Activated CD4-positive, alpha-beta T cell treated with anti-CD3 and anti-CD28 coated beads, Interleukin-2, amount 10 ng/mL, durations not matched to agents 7 days and 5 days (primary cell): Measurements from ENCODE around the gene PROM1. TPM values are rescaled to one million over a fixed set of nuclear protein-coding genes. Genes with fewer than 3 reads are reported as not detected.

ENCODE experiments used
- CTCF ChIA-PET: fragments of 350-600 bp; sonication (Branson Sonifier 250); formaldehyde crosslinking; loops from one replicate; lab custom pipeline; 2021; ENCODE audit warnings: antibody characterized with exemption; lab: Charles Lee
- POLR2A ChIA-PET: fragments of 350-600 bp; sonication (Branson Sonifier 250); formaldehyde crosslinking; loops from one replicate; lab custom pipeline; 2021; ENCODE audit warnings: antibody characterized with exemption; lab: Charles Lee
- DNase-seq: peaks from one replicate; pipeline ENCODE4 v3.0.0-alpha.2; 2020
- H3K27ac Mint-ChIP-seq: one replicate; pipeline ENCODE4 v1.8.0; 2021; ENCODE audit warnings: mild to moderate bottlenecking, moderate library complexity, mixed read lengths
- H3K27me3 Mint-ChIP-seq: one replicate; pipeline ENCODE4 v1.8.0; 2021; ENCODE audit warnings: mixed read lengths
- H3K36me3 Mint-ChIP-seq: one replicate; pipeline ENCODE4 v1.8.0; 2021; ENCODE audit warnings: low read depth, mixed read lengths
- H3K4me1 Mint-ChIP-seq: one replicate; pipeline ENCODE4 v1.8.0; 2021; ENCODE audit warnings: mixed read lengths
- H3K4me3 Mint-ChIP-seq: one replicate; pipeline ENCODE4 v1.8.0; 2021; ENCODE audit warnings: mild to moderate bottlenecking, moderate library complexity, mixed read lengths
- H3K9me3 Mint-ChIP-seq: one replicate; pipeline ENCODE4 v1.8.0; 2021; ENCODE audit warnings: mixed read lengths
- total RNA-seq, 2 experiments: library from RNA; stranded (reverse); gene quantifications; one replicate each; pipeline ENCODE4 v1.2.3, GENCODE V29; 2021

Gene PROM1
- total RNA-seq, 2 experiments from 2014 or later = not detected

DNA sequence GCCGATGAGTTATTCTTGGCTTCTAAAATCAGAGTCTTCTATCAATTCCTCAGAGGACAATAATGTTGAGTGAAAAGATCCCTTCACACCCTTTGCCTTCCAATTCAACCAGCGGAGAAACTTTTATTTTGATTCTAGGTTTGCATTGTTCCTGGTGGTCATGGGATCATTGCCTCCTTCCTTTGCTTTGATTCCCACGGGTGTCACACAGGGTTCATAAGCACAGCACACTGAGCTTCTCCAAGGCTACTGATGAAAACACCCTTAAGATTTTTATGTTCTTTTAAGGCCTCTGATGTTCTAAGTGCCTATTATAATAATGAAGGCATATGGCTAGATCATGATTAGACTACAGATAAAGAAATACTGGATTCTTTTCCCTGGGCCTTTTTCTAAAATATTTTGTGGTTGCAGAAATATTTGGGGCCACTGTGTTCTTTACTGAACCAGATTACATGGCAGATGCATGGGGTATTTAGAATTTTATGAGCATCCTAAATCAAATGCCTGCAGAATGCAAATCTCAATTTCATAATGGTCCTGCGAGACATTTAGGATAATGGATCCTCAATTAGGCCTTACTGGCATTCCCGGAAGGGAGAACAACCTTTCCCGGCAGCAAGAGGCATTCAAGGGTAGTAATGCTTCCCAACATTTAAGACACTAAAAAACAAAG is 76.9 kb downstream of the PROM1 start:
- no peaks in the 10 kb centered on the region for H3K36me3 Mint-ChIP-seq
- CTCF ChIA-PET = no interaction called here
- POLR2A ChIA-PET = no interaction called here
- H3K4me1 Mint-ChIP-seq = no peaks in the 10 kb centered on the region
- DNase-seq = no peak
- no peak overlapping the region for H3K27ac Mint-ChIP-seq
- H3K4me3 Mint-ChIP-seq = no peak overlapping the region
- H3K27me3 Mint-ChIP-seq = peaks cover 4% of the 10 kb centered on the region
- H3K9me3 Mint-ChIP-seq = no peaks in the 10 kb centered on the region

DNA sequence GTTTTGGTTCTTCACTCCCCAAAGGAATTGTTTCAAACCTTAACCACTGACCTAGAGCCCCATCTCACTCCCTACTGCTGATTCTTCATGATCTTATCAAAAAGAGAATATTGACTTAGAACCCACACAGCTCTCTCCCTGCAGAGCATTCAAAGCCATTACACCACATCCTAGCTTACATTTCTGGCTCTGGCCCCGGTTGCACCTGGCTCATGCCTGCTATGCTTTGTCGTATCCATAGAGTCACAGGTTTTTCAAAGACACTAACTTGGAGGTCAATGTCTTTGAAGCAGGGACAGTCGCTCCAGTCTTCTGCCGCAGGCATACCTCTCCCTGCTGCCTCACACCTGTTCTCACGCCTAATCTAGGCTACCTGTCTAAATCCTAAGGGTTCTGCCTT is 78.1 kb downstream of the PROM1 start:
- Mint-ChIP-seq H3K36me3 (no peaks in the 10 kb centered on the region), H3K4me1 (no peaks in the 10 kb centered on the region), H3K4me3 (no peak overlapping the region), H3K27ac (no peak overlapping the region), H3K9me3 (no peaks in the 10 kb centered on the region), H3K27me3 (peaks cover 4% of the 10 kb centered on the region)
- no peak for DNase-seq
- ChIA-PET CTCF (interaction anchor here (1.1 kb wide), 2 partner anchors 21 to 100 kb away, joined by 3 to 4 read pairs; no protein-coding TSS in a partner anchor), POLR2A (no interaction called here)

DNA sequence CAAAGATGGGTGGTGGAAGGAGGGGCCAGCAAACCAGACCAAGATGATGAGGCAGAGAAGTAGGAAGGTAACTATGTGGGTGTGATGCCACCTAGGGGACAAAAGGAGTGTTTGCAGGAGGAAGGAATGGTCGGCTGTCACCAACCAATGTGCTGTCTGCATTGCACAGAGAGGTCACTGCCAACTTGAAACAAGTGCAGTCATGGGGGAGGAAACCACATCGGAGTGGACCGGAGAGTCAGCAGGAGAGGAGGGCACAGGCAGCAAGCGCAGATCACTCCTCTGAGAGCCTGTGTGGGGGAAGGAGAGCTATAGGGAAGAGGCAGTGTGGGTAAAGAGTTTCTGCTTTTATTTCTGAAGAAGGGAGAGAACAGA is 82.4 kb downstream of the PROM1 start:
- H3K4me1 Mint-ChIP-seq = no peaks in the 10 kb centered on the region
- H3K27me3 Mint-ChIP-seq = peaks cover 4% of the 10 kb centered on the region
- no peak overlapping the region for H3K27ac Mint-ChIP-seq
- peak; percentile 55 for DNase-seq
- no peak overlapping the region for H3K4me3 Mint-ChIP-seq
- ChIA-PET POLR2A (no interaction called here), CTCF (interaction anchor here (0.9 to 1.6 kb wide), 7 partner anchors 9 to 119 kb away, joined by 3 to 5 read pairs (median 3); no protein-coding TSS in a partner anchor)
- H3K9me3 Mint-ChIP-seq = no peaks in the 10 kb centered on the region
- no peaks in the 10 kb centered on the region for H3K36me3 Mint-ChIP-seq

DNA sequence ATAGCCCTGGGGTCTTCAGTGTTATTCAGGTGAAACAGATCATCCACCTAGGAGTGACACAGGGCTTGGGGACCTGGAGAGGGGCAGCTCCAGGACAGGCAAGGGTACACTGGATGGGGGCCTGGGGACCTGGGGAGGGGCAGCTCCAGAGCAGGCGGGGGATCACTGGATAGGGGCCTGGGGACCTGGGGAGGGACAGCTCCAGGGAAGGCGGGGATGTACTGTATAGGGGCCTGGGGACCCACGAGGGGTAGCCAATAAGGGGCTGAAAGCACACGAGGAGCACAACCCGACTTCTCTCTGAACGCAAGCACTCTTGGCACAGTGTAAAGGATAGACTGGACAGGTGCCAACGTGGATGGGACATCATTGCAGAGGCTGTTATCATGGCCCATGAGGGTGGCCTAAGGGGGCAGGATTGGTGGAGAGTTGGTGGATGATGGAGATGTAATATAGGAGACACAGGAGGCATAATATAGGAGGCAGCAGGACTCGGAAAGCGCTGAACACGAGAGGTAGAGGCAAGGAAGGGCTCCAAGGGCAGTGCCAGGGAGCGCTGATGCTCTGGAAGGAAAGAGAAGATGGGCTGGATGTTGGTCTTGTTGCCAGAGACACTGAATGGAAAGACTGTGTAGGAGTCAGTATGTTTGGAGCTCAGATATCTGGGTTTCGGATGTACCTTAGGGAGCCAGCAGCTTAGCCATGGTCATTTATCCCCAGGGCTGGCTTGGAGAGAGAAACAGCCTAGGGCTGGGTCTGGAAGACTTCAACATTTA is 82.9 kb downstream of the PROM1 start:
- Mint-ChIP-seq H3K9me3 (no peaks in the 10 kb centered on the region), H3K4me1 (no peaks in the 10 kb centered on the region), H3K4me3 (no peak overlapping the region), H3K27ac (no peak overlapping the region), H3K36me3 (no peaks in the 10 kb centered on the region), H3K27me3 (peaks cover 4% of the 10 kb centered on the region)
- DNase-seq = no peak
- ChIA-PET POLR2A (no interaction called here), CTCF (interaction anchor here (0.6 to 1.6 kb wide), 7 partner anchors 9 to 118 kb away, joined by 3 to 5 read pairs (median 3); no protein-coding TSS in a partner anchor)

DNA sequence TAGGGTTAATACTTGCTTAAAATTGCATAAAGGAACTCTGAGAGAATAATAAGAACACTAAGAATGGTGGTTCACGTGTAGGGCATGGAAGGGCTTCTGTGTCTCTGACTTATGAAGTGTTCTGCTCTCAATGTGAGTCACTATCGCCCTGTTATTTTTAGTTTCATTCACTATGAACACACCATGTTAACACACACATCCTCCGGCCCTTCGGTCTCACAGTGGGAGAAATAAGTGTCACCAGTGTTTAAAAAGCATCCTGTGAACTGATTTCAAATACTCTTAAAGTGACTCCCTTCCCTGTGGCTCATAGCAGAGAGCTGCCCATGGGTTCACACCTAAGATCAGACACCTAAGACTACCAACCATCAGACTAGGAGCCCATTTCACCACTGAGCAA is 87.0 kb downstream of the PROM1 start:
- Mint-ChIP-seq H3K4me3 (no peak overlapping the region), H3K9me3 (no peaks in the 10 kb centered on the region), H3K27me3 (peaks cover 11% of the 10 kb centered on the region), H3K27ac (no peak overlapping the region), H3K36me3 (no peaks in the 10 kb centered on the region), H3K4me1 (peaks cover 2% of the 10 kb centered on the region)
- ChIA-PET CTCF (interaction anchor here (1.1 to 1.9 kb wide), 4 partner anchors 11 to 114 kb away, joined by 3 to 5 read pairs (median 3); no protein-coding TSS in a partner anchor), POLR2A (no interaction called here)
- no peak for DNase-seq

DNA sequence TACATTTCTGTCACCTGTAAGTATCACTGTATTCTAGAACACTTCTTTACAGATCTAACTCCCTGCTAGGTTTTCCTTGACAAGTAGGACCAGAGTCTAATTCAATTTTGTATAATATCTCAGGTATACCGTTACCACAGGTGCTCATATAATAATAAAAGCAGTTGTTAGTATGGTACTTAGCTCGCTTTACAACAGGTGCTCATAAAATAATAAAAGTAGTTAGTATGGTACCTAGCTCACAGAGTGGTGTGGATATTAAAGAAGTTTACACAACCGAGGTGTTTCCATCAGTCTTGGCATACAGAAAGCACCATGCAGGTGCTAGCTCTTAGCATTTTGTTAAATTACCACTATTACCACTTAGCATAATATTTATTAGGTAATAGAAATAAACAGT is 88.0 kb downstream of the PROM1 start:
- Mint-ChIP-seq H3K27me3 (peaks cover 11% of the 10 kb centered on the region), H3K4me1 (peaks cover 2% of the 10 kb centered on the region), H3K36me3 (no peaks in the 10 kb centered on the region), H3K4me3 (no peak overlapping the region), H3K9me3 (no peaks in the 10 kb centered on the region), H3K27ac (no peak overlapping the region)
- ChIA-PET POLR2A (no interaction called here), CTCF (interaction anchor here (1.4 kb wide), 1 partner anchor 108 kb away, joined by 3 read pairs; no protein-coding TSS in a partner anchor)
- no peak for DNase-seq

DNA sequence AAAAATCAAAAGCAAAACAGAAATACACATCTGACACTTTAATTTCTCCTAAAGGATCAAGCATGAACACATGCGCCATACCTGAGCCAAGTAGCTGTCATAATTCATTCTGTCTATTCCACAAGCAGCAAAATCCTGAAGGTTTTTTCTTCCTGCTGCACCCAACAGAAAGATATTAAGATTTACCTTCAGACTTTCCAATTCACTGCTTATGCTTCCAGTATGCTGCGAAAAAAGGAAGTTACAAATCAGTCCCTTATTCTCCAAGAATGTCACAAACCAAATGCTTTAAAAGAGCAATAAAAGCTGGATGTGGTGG is 91.7 kb downstream of the PROM1 start:
- DNase-seq = no peak
- H3K27me3 Mint-ChIP-seq = peaks cover 16% of the 10 kb centered on the region
- no peak overlapping the region for H3K27ac Mint-ChIP-seq
- H3K4me1 Mint-ChIP-seq = peaks cover 7% of the 10 kb centered on the region
- no peak overlapping the region for H3K4me3 Mint-ChIP-seq
- POLR2A ChIA-PET = no interaction called here
- no peaks in the 10 kb centered on the region for H3K36me3 Mint-ChIP-seq
- H3K9me3 Mint-ChIP-seq = no peaks in the 10 kb centered on the region
- CTCF ChIA-PET = interaction anchor here (0.9 kb wide), 1 partner anchor 9 kb away, joined by 3 read pairs; no protein-coding TSS in a partner anchor

DNA sequence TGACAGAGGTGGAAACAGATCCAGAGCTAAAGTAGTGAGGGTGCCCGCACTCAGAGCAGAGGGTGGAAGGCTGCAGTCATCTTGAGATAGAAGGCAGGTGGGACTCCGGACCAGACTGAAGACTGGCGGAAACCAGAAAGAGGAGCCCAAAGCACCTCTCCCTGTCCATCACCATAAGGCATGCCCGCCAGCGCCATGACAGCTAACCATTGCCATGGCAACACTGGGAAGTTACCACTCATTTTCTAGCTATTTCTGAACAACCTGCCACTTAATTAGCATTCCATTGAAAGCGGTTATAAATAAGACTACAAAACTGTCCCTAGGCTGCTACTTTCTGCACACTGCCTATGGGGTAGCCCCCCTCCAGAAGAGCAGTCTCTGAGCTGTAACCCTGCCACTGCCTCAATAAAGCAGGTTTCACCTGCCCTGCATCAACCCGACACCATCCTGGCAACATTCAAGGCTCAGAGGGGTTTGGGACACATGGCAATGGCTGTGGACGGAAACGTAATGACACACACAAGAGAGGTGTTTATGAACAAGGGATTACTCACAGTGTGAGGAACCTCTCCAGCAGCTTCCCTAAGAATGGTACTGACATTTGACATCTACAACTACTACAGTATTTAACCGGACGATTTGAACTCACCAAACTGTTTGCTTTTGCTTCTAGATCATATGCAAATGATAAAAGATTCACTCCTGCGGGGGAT is 93.1 kb downstream of the PROM1 start:
- Mint-ChIP-seq H3K9me3 (no peaks in the 10 kb centered on the region), H3K4me3 (no peak overlapping the region), H3K36me3 (no peaks in the 10 kb centered on the region), H3K4me1 (peaks cover 7% of the 10 kb centered on the region), H3K27ac (no peak overlapping the region), H3K27me3 (peaks cover 16% of the 10 kb centered on the region)
- ChIA-PET POLR2A (no interaction called here), CTCF (interaction anchor here (1.4 to 1.6 kb wide), 2 partner anchors 10 to 108 kb away, joined by 3 to 5 read pairs; no protein-coding TSS in a partner anchor)
- no peak for DNase-seq

DNA sequence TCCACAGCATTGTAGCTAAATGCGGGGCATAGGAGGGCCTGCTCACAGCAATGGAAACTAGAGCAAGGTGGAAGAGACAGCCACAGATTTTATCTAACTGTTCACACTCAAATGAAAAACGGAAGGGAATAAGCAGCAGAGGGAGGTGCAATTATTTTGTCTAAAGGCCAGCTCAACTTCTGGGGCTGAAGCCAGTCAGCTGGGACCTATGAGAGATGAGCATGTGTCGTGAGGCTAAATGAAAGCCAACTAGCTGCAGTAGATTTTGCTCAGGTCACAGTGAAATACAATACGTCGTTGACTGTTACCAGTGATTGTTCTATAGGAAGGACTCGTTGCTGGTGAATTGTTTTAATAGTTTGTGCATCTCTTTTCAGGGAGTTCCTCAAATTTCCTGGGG is 94.4 kb downstream of the PROM1 start:
- Mint-ChIP-seq H3K4me1 (peaks cover 7% of the 10 kb centered on the region), H3K9me3 (no peaks in the 10 kb centered on the region), H3K27ac (no peak overlapping the region), H3K27me3 (peaks cover 14% of the 10 kb centered on the region), H3K4me3 (no peak overlapping the region), H3K36me3 (no peaks in the 10 kb centered on the region)
- CTCF ChIA-PET = no interaction called here
- DNase-seq = no peak
- POLR2A ChIA-PET = interaction anchor here (0.6 kb wide), 1 partner anchor 729 kb away, joined by 3 read pairs; no protein-coding TSS in a partner anchor

DNA sequence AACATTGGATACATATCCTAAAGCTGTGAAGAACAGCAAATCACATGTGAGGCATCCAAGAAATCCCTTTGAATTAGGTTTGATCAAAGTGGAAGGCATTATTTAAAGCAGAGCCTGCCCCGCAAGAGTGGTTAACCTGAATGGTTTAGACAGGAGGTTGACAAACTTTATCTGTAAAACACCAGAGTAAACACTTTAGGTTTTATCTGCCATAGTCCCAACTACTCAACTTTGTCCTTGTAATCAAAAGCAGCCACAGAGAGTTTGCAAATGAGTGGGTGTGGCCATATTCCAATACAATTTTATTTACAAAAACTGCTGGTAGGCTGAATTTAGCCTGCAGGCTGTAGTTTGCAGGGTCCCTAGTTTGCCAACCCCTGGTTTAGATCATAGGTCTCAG is 95.6 kb downstream of the PROM1 start:
- POLR2A ChIA-PET = no interaction called here
- Mint-ChIP-seq H3K27ac (no peak overlapping the region), H3K9me3 (no peaks in the 10 kb centered on the region), H3K27me3 (peaks cover 10% of the 10 kb centered on the region), H3K36me3 (no peaks in the 10 kb centered on the region), H3K4me1 (peaks cover 7% of the 10 kb centered on the region), H3K4me3 (no peak overlapping the region)
- CTCF ChIA-PET = interaction anchor here (0.9 kb wide), 1 partner anchor 13 kb away, joined by 3 read pairs; no protein-coding TSS in a partner anchor
- DNase-seq = no peak

DNA sequence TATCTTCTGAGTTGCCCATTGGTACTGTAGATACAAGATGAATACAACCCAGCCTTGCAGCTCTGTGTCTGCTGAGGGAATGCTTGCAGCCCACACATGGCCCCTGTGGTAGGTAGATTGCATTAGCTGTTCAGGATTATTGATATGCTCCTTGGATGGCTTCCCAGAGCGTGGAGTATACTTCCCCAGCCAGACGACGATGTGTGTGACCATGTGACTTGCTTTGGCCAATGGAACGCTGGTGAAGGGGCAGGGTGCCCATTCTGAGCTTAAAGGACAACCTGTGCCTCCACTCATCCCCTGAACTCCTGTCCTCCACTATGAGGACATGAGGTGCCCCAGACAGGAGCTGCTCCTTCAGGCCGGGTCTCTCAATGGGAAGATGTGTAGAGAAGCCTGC is 96.9 kb downstream of the PROM1 start:
- DNase-seq = no peak
- peaks cover 5% of the 10 kb centered on the region for H3K27me3 Mint-ChIP-seq
- no peak overlapping the region for H3K4me3 Mint-ChIP-seq
- no peaks in the 10 kb centered on the region for H3K9me3 Mint-ChIP-seq
- H3K36me3 Mint-ChIP-seq = no peaks in the 10 kb centered on the region
- no peak overlapping the region for H3K27ac Mint-ChIP-seq
- peaks cover 6% of the 10 kb centered on the region for H3K4me1 Mint-ChIP-seq
- ChIA-PET CTCF (no interaction called here), POLR2A (no interaction called here)

DNA sequence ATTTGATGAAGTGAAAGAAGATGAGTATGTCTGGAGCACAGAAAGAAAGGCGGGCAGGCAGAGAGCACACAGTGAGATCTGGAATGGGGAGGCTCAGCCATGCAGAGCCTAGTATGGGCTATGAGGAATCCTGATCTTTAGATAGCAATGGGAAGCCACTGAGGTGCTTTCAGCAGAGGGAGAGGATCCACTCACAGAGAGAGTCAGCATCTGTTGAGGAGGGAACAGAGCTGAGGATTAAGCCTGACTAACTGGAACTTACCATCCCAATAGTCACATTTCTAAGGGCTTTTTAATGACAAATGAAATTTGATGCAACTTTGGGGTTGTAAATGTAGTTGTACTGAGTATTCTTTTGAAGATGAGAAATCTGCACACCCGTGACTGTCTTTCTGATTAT is 100.2 kb downstream of the PROM1 start:
- H3K27ac Mint-ChIP-seq = no peak overlapping the region
- no peaks in the 10 kb centered on the region for H3K9me3 Mint-ChIP-seq
- peaks cover 3% of the 10 kb centered on the region for H3K4me1 Mint-ChIP-seq
- POLR2A ChIA-PET = no interaction called here
- no peaks in the 10 kb centered on the region for H3K36me3 Mint-ChIP-seq
- CTCF ChIA-PET = no interaction called here
- no peak overlapping the region for H3K4me3 Mint-ChIP-seq
- peaks cover 2% of the 10 kb centered on the region for H3K27me3 Mint-ChIP-seq
- DNase-seq = no peak
